GM21447 (cell line): ENCODE measurements around the gene GPHB5.
"Not testable (repeated sequence)": the region's sequence is repeated elsewhere in the genome, so short reads cannot be mapped to it uniquely, and the experiment has no call there.

Source experiments
- ATAC-seq: cut with Tn5 transposase; IDR thresholded peaks from one replicate; pipeline ENCODE4 v1.9.1; 2021; ENCODE audit not compliant: unreplicated experiment

The GPHB5 gene

GRCh38 chr14:63318835-63319234 lies at the start of gene GPHB5:
TSS of gene GPHB5 (minus strand) at chr14:63318935. CDS start at chr14:63317849, 1,086 bp downstream.
- no peak for ATAC-seq

- no peak for ATAC-seq
Observed at GRCh38 chr14:63367742-63368364, 49.1 kb upstream of the GPHB5 start.

GRCh38 chr14:63362389-63362819 lies 43.7 kb upstream of the GPHB5 start:
- ATAC-seq: no peak

GRCh38 chr14:63361790-63362189 lies 43.1 kb upstream of the GPHB5 start:
- no peak for ATAC-seq

GRCh38 chr14:63357841-63358240 lies 39.1 kb upstream of the GPHB5 start:
- ATAC-seq: no peak

- no peak for ATAC-seq
Observed at GRCh38 chr14:63345826-63346225, 27.1 kb upstream of the GPHB5 start.

- ATAC-seq: no peak
Observed at GRCh38 chr14:63344336-63344735, 25.6 kb upstream of the GPHB5 start.

- ATAC-seq: no peak
Observed at GRCh38 chr14:63343878-63344277, 25.1 kb upstream of the GPHB5 start.

GRCh38 chr14:63342371-63342770 lies 23.6 kb upstream of the GPHB5 start:
- ATAC-seq: no peak

- no peak for ATAC-seq
Observed at GRCh38 chr14:63328787-63329737, 10.3 kb upstream of the GPHB5 start.

GRCh38 chr14:63326840-63327239 lies 8.1 kb upstream of the GPHB5 start:
- ATAC-seq: no peak

GRCh38 chr14:63322897-63323573 lies 4.3 kb upstream of the GPHB5 start:
- ATAC-seq: no peak

- ATAC-seq: no peak
Observed at GRCh38 chr14:63322472-63322871, 3.7 kb upstream of the GPHB5 start.

- no peak for ATAC-seq
Observed at GRCh38 chr14:63308723-63309317, 9.9 kb downstream of the GPHB5 start.

GRCh38 chr14:63304429-63304828 lies 14.3 kb downstream of the GPHB5 start:
- ATAC-seq: not testable (repeated sequence)

GRCh38 chr14:63301891-63302534 lies 16.7 kb downstream of the GPHB5 start:
- no peak for ATAC-seq

GRCh38 chr14:63300854-63301253 lies 17.9 kb downstream of the GPHB5 start:
- no peak for ATAC-seq

- ATAC-seq: no peak
Observed at GRCh38 chr14:63299351-63300110, 19.2 kb downstream of the GPHB5 start.

- no peak for ATAC-seq
Observed at GRCh38 chr14:63297372-63298063, 21.2 kb downstream of the GPHB5 start.
